Tibial artery (tissue), 4 donors: Measurements from ENCODE around the gene SRCIN1.

Experiments
- DNase-seq, 2 donors: peaks; one replicate each; pipeline ENCODE4 v3.0.0-alpha.2; 2019
- H3K27ac ChIP-seq, 2 donors: fragments of 200-600 bp; sonication (generic) in 1 of 2; 1 replicate in 1 of 2; 2 replicates in 1 of 2; pipeline ENCODE4 v1.5.1; 2018 to 2019; ENCODE audit warnings: mild to moderate bottlenecking in 1 of 2
- H3K27me3 ChIP-seq, 2 donors: fragments of 200-600 bp; sonication (generic) in 1 of 2; one replicate each; pipeline versions ENCODE4 v1.5.1 to v1.6.0; 2016 to 2019
- H3K36me3 ChIP-seq, 3 donors: fragments of 200-600 bp; sonication (generic) in 2 of 3; one replicate each; pipeline ENCODE4 v1.5.1; 2016 to 2019; ENCODE audit warnings: mild to moderate bottlenecking in 2 of 3
- H3K4me1 ChIP-seq, 4 donors: fragments of 200-600 bp; sonication (generic) in 2 of 4; 1 replicate in 3 of 4; 2 replicates in 1 of 4; pipeline ENCODE4 v1.5.1; 2016 to 2019
- H3K4me3 ChIP-seq, 2 donors: fragments of 200-600 bp; sonication (generic) in 1 of 2; 1 replicate in 1 of 2; 2 replicates in 1 of 2; pipeline ENCODE4 v1.5.1; 2018 to 2019; ENCODE audit warnings: mild to moderate bottlenecking in 2 of 2
- H3K9me3 ChIP-seq, 3 donors: fragments of 200-600 bp; sonication (generic) in 1 of 3; one replicate each; pipeline ENCODE4 v1.5.1; 2016 to 2019
- intact Hi-C: fragments of 100-400 bp; cut with DNase I; formaldehyde crosslinking; loops from one replicate; pipeline ENCODE4 v1.15.0; 2023; ENCODE audit warnings: low total_unique reads
- TF ChIP-seq, protein P1 (sequence below), 2 experiments: fragments of 200-600 bp in 1 of 2; fragments of 450-650 bp in 1 of 2; IDR thresholded peaks; one replicate each; pipeline ENCODE4 v1.5.1; 2017 to 2019; ENCODE audit warnings: antibody characterized with exemption in 2 of 2, mild to moderate bottlenecking in 1 of 2, moderate library complexity in 1 of 2

SRCIN1 gene

GRCh38 chr17:38613525-38613980 is 7.8 kb upstream of the SRCIN1 start:
- Histone ChIP-seq H3K4me1 (no peaks in the 10 kb centered on the region), H3K27me3 (peaks cover 0 to 69% of the 10 kb centered on the region in 2 donors), H3K36me3 (no peaks in the 10 kb centered on the region), H3K4me3 (no peak overlapping the region), H3K9me3 (peaks cover 0 to 10% (median 9%) of the 10 kb centered on the region in 3 donors), H3K27ac (no peak overlapping the region)
- no peak for DNase-seq
- TF ChIP-seq, protein P1, sequence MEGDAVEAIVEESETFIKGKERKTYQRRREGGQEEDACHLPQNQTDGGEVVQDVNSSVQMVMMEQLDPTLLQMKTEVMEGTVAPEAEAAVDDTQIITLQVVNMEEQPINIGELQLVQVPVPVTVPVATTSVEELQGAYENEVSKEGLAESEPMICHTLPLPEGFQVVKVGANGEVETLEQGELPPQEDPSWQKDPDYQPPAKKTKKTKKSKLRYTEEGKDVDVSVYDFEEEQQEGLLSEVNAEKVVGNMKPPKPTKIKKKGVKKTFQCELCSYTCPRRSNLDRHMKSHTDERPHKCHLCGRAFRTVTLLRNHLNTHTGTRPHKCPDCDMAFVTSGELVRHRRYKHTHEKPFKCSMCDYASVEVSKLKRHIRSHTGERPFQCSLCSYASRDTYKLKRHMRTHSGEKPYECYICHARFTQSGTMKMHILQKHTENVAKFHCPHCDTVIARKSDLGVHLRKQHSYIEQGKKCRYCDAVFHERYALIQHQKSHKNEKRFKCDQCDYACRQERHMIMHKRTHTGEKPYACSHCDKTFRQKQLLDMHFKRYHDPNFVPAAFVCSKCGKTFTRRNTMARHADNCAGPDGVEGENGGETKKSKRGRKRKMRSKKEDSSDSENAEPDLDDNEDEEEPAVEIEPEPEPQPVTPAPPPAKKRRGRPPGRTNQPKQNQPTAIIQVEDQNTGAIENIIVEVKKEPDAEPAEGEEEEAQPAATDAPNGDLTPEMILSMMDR (IDR thresholded peaks at IDR 0.05): no peak
- intact Hi-C loops: no loop called here

DNA sequence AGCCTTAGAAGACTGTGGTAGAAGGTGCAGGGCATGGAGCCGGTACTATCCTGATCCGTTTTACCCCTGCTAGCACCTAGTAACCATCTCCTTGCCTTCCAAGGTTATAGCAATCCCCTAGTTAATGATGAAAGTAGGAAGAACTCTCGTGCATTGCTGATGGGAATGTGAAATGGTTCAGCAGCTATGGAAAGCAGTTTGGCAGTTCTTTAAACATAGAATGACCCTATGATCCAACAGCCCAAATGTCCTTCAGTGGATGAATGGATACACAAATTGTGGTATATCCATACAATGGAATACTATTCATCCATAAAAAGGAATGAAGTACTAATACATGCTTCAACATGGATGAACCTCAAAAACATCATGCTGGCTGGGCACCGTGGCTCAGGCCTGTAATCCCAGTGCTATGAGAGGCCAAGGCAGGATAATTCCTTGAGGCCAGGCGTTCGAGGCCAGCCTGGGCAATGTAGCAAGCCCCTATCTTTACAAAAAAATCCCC is 6.2 kb upstream of the SRCIN1 start:
- intact Hi-C loops: no loop called here
- TF ChIP-seq, protein P1 (IDR thresholded peaks at IDR 0.05): no peak
- H3K27me3 ChIP-seq: peaks cover 0 to 70% of the 10 kb centered on the region in 2 donors
- no peaks in the 10 kb centered on the region for H3K36me3 ChIP-seq
- DNase-seq: no peak
- H3K4me3 ChIP-seq: no peak overlapping the region
- no peak overlapping the region for H3K27ac ChIP-seq
- peaks cover 0 to 10% (median 9%) of the 10 kb centered on the region in 3 donors for H3K9me3 ChIP-seq
- peaks cover 0 to 9% (median 2%) of the 10 kb centered on the region in 4 donors for H3K4me1 ChIP-seq

- Histone ChIP-seq H3K9me3 (peaks cover 0 to 10% (median 9%) of the 10 kb centered on the region in 3 donors), H3K4me3 (no peak overlapping the region)
- intact Hi-C loops: no loop called here
Observed at GRCh38 chr17:38611070-38611786, 5.5 kb upstream of the SRCIN1 start.

GRCh38 chr17:38609280-38610031 is 3.7 kb upstream of the SRCIN1 start:
- peaks cover 0 to 88% of the 10 kb centered on the region in 2 donors for H3K27me3 ChIP-seq
- no peak for DNase-seq
- H3K36me3 ChIP-seq: no peaks in the 10 kb centered on the region
- H3K9me3 ChIP-seq: peaks cover 0 to 10% (median 9%) of the 10 kb centered on the region in 3 donors
- peaks cover 0 to 23% (median 14%) of the 10 kb centered on the region in 4 donors for H3K4me1 ChIP-seq
- H3K27ac ChIP-seq: no peak overlapping the region
- intact Hi-C loops: no loop called here
- no peak overlapping the region for H3K4me3 ChIP-seq
- TF ChIP-seq, protein P1 (IDR thresholded peaks at IDR 0.05): no peak

More at GRCh38 chr17:38611070-38611786, 5.5 kb upstream of the SRCIN1 start:
- H3K4me1 ChIP-seq: peaks cover 0 to 16% (median 7%) of the 10 kb centered on the region in 4 donors
- peak in 1 of 2 donors; percentile 10 for DNase-seq
- H3K36me3 ChIP-seq: no peaks in the 10 kb centered on the region
- TF ChIP-seq, protein P1 (IDR thresholded peaks at IDR 0.05): no peak
- peaks cover 0 to 73% of the 10 kb centered on the region in 2 donors for H3K27me3 ChIP-seq
- no peak overlapping the region for H3K27ac ChIP-seq

DNA sequence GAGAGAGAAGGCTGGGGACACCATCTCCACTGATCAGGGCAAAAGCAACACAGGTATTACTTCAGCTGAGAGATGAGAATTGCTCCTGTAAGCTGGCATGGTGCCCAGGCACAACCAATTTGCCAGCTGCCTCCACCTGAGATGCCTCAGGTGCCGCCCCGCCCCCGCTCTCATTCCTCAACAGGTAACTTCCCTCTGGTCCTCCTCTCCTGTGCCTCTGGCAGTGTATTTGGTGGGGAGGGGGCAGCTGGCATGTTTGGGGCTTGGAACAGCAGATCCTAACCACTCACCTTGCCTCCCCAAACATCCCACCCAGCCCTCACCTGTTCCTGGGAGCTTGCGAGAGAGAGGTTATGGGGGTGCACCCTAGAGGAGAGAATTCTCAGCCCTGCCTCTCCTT is 2.9 kb upstream of the SRCIN1 start:
- Histone ChIP-seq H3K27ac (no peak overlapping the region), H3K4me3 (no peak overlapping the region), H3K36me3 (no peaks in the 10 kb centered on the region), H3K27me3 (peaks cover 0 to 90% of the 10 kb centered on the region in 2 donors), H3K4me1 (peaks cover 0 to 23% (median 14%) of the 10 kb centered on the region in 4 donors), H3K9me3 (peaks cover 0 to 10% (median 9%) of the 10 kb centered on the region in 3 donors)
- TF ChIP-seq, protein P1 (IDR thresholded peaks at IDR 0.05): no peak
- intact Hi-C loops: no loop called here
- DNase-seq: no peak
